ENCODE data around the gene AHNAK2.

Gene AHNAK2

DNA sequence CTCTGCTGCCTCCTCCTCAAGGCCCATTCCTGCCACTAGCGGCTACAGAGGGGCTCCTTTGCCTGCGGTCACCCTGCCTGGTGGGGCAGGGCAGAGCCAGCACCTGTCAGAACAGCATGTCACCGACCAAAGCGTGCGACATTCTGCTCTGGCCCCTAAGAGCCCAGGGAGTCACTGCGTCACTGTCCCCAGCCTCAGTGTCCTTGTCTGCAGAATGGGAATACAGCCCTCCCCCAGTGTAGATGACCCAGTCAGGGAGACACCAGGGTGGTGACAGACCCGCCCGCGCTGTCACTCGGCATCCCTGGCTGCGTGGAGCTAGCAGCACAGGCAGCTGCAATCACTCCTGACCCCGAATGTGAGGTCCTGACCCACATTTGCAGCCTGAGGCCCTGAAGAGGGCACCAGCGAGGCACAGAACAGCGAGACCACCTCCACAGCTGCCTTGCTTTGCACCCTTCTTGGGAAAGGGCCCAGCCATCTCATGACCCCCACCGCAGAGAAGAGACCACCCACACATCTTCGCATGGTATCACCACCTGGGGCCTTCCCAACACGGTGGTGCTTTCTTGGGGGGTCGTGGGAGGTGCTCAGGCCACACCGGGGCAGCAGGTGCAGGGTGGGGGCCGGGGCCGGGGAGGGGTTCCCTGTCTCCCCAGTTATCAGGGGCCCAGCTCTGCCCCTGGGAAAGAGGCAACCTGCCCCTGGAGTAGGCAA, 2.5 kb downstream of the AHNAK2 start:
- no peak overlapping the region for H3K4me3 ChIP-seq (ENCODE audit: low read depth, low read length)
- DNase-seq (ENCODE audit: low read depth) = no peak
- TF ChIP-seq, protein P1, sequence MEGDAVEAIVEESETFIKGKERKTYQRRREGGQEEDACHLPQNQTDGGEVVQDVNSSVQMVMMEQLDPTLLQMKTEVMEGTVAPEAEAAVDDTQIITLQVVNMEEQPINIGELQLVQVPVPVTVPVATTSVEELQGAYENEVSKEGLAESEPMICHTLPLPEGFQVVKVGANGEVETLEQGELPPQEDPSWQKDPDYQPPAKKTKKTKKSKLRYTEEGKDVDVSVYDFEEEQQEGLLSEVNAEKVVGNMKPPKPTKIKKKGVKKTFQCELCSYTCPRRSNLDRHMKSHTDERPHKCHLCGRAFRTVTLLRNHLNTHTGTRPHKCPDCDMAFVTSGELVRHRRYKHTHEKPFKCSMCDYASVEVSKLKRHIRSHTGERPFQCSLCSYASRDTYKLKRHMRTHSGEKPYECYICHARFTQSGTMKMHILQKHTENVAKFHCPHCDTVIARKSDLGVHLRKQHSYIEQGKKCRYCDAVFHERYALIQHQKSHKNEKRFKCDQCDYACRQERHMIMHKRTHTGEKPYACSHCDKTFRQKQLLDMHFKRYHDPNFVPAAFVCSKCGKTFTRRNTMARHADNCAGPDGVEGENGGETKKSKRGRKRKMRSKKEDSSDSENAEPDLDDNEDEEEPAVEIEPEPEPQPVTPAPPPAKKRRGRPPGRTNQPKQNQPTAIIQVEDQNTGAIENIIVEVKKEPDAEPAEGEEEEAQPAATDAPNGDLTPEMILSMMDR (conservative IDR thresholded peaks at IDR 0.05; ENCODE audit: low read depth, low read length) = no peak

DNA sequence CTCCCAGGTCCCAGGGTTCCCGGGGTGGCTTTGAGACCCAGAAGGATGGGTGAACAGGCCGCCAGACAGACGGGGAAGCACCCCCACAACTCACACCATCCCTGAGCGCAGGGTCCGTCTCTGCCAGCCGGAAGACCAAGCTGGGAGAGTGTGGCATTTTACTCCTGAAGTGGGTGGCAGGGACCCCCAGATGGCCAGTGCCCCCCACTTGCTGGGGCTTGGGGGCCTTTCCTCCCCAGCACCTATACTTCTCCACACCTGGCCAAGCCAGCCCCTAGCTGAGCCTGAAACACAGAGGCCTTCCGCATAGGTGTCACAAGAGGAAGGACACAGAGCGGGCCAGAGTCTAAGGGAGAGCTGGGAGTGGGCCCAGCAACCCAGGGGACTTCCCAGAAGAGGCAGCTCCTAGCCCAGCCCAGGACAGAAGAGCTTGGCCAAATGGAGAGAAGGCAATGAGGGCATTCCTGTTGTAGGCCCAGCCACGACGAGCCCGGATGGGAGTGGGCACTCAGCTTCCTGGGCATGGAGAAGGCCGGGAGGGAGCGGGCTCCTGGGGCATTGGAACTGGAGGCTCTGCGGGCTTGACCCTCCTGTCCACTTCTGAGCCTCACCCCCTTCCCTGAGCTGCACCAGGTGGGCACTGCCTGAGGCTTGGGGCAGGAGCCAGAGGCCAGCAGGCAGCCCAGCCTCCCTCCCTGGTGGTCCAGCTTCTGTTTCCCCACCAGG, 3.3 kb downstream of the AHNAK2 start:
- no peak overlapping the region for H3K4me3 ChIP-seq (ENCODE audit: low read depth, low read length)
- TF ChIP-seq, protein P1 (conservative IDR thresholded peaks at IDR 0.05; ENCODE audit: low read depth, low read length) = no peak
- DNase-seq (ENCODE audit: low read depth) = no peak

DNA sequence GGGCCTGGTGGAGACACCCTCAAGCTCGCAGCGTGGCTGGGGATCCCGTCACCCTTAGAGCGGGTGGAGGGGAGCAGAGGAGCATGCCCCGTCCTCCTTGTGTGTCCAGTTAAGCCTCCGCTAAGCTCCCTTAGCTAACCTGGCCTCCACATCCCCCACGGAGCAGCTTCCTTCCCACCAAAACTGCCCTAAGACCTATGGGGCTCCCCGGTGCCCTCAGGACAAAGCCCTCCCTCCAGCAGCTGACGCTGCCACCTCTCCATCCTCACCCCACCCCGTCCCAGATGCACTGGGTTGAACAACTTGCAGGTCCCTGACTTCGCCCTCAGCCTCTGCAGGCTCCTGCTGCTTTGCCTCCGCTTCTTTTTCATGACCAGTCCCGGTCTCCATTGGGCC, 4.0 kb downstream of the AHNAK2 start:
- TF ChIP-seq, protein P1 (conservative IDR thresholded peaks at IDR 0.05; ENCODE audit: low read depth, low read length) = no peak
- H3K4me3 ChIP-seq (ENCODE audit: low read depth, low read length) = no peak overlapping the region
- DNase-seq (ENCODE audit: low read depth) = no peak

DNA sequence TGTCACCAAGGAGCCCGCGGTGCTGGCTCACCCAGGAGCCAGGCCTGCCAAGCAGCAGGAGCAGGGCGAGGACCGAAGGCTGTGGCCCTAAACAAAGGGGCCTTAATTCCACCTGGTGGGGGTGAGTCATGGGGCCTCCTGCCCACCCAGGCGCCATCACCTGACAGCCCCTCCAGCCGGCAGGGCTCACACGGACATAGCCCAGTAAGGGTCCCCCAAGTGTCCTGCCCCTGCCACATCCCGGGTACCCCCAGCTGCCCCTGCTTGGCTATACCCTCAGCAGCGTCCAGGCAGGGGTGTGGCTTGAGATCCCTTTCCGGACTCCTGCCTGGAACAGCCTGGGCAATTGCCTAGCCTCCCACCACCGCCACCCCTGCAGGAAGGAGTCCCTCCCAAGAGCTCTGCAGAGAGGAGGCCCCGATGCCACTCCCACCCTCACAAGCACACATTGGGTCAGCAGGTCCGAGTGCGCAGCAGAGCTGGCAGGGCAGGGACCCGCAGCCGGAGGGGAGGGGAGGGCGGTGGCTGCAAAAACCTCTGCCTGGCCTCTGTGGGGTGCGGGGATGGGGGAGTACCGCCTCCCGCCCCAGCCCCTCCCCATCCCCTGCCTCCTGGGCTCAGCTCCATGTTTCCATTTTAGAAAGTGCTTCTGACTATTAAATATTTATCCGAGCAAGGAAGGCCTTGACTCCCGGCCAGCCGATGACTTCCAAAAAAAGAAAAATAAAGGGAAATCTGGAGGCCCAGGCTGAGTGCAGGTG, 4.6 kb downstream of the AHNAK2 start:
- TF ChIP-seq, protein P1 (conservative IDR thresholded peaks at IDR 0.05; ENCODE audit: low read depth, low read length) = no peak
- peak; percentile 49 for DNase-seq (ENCODE audit: low read depth)
- H3K4me3 ChIP-seq (ENCODE audit: low read depth, low read length) = no peak overlapping the region

DNA sequence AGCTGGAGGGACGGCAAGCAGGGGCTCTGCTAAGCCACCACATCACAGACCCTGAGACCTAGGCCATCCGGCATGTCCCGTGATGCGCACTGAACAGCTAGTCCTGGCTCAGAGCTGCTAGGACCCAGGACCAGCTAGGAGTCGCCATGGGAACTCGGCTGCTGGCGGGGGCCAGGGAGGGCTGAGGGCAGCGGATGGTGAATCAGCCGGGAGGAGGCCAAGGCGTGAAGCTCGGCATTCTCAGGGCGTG, 5.1 kb downstream of the AHNAK2 start:
- H3K4me3 ChIP-seq (ENCODE audit: low read depth, low read length) = no peak overlapping the region
- peak; percentile 91 for DNase-seq (ENCODE audit: low read depth)
- TF ChIP-seq, protein P1 (conservative IDR thresholded peaks at IDR 0.05; ENCODE audit: low read depth, low read length) = no peak

DNA sequence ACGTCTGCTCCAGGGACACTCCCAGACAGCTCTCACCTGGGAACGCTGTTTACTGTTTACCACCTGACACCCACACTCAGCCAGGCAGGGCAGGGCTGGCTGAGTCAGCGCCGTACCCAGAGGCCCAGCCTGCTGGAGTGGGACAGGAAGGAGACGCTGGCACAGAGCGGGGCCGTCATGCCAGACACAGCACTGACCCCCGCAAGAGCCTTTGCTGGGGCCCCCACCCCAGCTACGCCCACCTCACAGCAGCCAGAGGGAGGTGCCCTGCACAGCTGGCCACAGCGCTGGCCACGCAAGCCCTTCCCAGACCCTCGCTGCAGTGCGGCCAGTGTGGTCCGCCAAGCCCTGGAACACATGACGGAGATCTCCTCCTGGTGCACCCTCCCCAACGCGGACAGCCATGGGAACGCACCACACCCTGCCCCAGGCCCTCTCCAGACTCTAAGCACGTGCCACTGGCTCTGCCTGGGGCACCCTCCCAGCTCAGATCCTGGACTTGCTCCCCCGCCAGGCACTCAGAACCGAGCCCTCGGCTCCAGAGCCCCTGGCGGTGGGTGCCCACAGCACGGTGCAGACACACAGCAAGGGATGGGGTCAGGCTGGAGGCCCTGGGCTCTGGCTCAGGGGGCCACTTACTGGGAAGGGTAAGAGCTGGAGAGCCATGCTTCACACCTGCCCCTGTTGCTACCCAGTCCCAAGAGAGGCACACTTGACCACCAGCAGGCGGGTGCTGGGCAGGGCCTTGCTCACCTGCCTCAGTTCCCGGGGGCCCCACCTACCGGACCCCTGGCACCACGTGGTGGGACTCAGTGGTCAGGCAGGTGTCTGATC, 5.7 kb downstream of the AHNAK2 start:
- TF ChIP-seq, protein P1 (conservative IDR thresholded peaks at IDR 0.05; ENCODE audit: low read depth, low read length) = no peak
- DNase-seq (ENCODE audit: low read depth) = no peak
- H3K4me3 ChIP-seq (ENCODE audit: low read depth, low read length) = no peak overlapping the region
